PFSK-1 (cell line): ENCODE measurements around the gene SLC7A7.

Experiments used
- FOXP2 ChIP-seq: optimal IDR thresholded peaks from 2 replicates; pipeline ENCODE3; 2011; ENCODE audit warnings: borderline replicate concordance, control low read depth, inconsistent platforms; ENCODE audit not compliant: insufficient read depth; ENCODE audit errors: extremely low read length, extremely low read depth
- POLR2AphosphoS5 ChIP-seq: IDR thresholded peaks from 2 replicates; pipeline ENCODE4 v1.6.1; 2012; ENCODE audit warnings: low read depth, mild to moderate bottlenecking, control low read depth, low read length, moderate library complexity
- SIN3A ChIP-seq: IDR thresholded peaks from 2 replicates; pipeline ENCODE4 v1.6.1; 2012; ENCODE audit warnings: mild to moderate bottlenecking, low read length, moderate library complexity, borderline replicate concordance; ENCODE audit not compliant: insufficient read depth
- TAF1 ChIP-seq: IDR thresholded peaks from 2 replicates; pipeline ENCODE4 v1.6.1; 2012; ENCODE audit warnings: low read length, control low read depth, borderline replicate concordance; ENCODE audit not compliant: insufficient read depth
- TF ChIP-seq, protein P1 (sequence below), 2 experiments: IDR thresholded peaks; 2 replicates each; pipeline versions ENCODE4 v1.6.1 to v1.8.0; 2011 to 2012; ENCODE audit warnings: low read depth in 2 of 2, low read length in 2 of 2, control low read depth in 1 of 2, inconsistent platforms in 1 of 2, mild to moderate bottlenecking in 1 of 2, moderate library complexity in 1 of 2; ENCODE audit not compliant: insufficient read depth in 1 of 2

The SLC7A7 gene

DNA sequence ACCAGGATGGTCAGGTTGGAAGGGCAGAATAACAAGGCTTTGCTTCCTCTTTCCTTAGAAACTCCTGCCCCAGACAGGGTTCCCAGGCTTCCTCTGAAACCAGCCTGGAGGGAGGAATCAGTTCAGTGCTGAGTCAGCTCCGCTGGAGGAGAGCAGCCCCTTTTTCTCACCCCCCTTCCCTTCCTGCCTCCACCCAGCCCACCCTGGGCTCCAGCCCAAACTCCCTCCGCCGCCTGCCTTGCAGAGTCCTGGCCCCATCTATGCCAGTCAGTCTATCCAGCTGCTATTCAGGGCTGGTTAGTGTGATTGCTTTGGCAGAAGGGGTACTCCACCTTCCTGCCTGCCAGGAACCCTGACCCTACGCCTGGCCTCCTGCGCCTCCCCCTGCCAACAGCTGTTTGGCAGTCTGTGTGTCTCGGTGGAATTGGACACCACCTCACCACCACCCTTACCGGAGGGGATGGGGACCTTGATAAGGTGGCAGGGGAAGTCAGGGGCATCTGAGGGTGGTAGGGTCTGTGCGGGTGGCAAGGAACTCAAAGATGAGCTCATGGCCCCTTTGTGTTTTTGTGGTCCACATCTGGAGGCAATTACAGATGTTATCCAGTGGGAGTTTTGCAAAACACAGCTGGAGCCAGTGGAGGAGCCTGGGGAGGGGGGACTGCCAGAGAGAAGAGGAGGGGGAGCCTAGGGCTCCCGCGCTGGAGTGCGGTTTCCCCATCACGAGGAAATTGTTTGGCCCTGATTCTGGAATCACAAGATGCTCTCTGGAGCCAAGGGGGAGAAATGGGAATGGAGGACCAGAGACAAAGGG, 33.3 kb upstream of the SLC7A7 start:
- TF ChIP-seq SIN3A (no peak), POLR2AphosphoS5 (no peak)

DNA sequence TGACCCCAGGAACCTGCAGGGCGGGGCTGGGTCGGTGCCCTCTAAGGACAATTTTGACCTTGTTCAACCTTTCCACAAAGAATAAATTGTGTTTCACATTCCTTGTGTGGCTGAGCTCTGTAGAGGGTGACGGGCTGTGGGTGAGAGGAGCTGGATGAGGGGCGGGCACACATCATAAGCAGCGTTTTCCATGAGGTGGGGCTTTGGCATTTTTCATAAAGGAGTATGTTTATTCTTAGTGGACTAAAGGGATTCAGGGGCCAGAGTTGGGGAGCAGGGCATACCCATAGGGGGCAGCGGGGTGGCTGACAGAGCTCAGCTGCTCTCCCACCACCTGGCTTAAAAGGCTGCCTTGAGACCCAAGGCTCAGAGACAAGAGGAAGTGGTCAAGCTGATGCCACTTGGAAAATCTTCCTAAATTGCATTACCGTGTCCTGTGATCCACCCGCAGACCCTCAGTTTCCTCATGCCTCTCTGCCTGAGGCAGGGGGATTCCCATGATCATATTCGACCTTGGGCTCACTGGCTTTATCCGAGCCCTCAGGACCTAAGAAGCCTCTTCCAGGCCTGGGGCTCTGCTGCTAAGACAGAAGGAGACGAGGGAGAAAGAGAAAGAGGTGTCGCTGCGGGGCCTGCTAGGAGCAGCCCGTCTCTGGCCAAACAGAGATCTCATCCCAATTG, 32.6 kb upstream of the SLC7A7 start:
- TF ChIP-seq TAF1 (no peak), POLR2AphosphoS5 (no peak), SIN3A (no peak), FOXP2 (no peak)
- TF ChIP-seq, protein P1, sequence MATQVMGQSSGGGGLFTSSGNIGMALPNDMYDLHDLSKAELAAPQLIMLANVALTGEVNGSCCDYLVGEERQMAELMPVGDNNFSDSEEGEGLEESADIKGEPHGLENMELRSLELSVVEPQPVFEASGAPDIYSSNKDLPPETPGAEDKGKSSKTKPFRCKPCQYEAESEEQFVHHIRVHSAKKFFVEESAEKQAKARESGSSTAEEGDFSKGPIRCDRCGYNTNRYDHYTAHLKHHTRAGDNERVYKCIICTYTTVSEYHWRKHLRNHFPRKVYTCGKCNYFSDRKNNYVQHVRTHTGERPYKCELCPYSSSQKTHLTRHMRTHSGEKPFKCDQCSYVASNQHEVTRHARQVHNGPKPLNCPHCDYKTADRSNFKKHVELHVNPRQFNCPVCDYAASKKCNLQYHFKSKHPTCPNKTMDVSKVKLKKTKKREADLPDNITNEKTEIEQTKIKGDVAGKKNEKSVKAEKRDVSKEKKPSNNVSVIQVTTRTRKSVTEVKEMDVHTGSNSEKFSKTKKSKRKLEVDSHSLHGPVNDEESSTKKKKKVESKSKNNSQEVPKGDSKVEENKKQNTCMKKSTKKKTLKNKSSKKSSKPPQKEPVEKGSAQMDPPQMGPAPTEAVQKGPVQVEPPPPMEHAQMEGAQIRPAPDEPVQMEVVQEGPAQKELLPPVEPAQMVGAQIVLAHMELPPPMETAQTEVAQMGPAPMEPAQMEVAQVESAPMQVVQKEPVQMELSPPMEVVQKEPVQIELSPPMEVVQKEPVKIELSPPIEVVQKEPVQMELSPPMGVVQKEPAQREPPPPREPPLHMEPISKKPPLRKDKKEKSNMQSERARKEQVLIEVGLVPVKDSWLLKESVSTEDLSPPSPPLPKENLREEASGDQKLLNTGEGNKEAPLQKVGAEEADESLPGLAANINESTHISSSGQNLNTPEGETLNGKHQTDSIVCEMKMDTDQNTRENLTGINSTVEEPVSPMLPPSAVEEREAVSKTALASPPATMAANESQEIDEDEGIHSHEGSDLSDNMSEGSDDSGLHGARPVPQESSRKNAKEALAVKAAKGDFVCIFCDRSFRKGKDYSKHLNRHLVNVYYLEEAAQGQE (IDR thresholded peaks at IDR 0.05; ENCODE audit: insufficient read depth in 1 of 2, low read depth in 2 of 2, low read length in 2 of 2), result no peak

DNA sequence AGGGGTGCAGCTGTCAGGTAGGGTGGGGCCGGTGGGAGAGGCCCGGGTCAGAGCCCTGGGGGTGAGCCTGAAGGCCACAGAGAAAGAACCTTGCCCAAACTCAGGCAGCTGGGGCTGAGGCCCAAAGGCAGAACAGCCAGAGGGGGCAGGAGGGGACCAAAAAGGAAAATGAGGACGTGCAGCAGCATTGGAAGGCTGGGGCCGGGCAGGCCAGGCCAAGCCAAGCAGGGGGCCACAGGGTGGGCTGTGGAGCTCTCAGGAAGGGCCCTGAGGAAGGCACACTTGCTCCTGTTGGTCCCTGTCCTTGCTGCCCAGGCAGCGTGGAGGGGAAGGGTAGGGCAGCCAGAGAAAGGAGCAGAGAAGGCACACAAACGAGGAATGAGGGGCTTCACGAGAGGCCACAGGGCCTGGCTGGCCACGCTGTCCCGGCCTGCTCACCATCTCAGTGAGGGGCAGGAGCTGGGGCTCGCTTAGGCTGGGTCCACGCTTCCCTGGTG, 31.6 kb upstream of the SLC7A7 start:
- TF ChIP-seq TAF1 (no peak), SIN3A (no peak), FOXP2 (no peak), POLR2AphosphoS5 (no peak)
- TF ChIP-seq, protein P1 (IDR thresholded peaks at IDR 0.05; ENCODE audit: insufficient read depth in 1 of 2, low read depth in 2 of 2, low read length in 2 of 2), result no peak

DNA sequence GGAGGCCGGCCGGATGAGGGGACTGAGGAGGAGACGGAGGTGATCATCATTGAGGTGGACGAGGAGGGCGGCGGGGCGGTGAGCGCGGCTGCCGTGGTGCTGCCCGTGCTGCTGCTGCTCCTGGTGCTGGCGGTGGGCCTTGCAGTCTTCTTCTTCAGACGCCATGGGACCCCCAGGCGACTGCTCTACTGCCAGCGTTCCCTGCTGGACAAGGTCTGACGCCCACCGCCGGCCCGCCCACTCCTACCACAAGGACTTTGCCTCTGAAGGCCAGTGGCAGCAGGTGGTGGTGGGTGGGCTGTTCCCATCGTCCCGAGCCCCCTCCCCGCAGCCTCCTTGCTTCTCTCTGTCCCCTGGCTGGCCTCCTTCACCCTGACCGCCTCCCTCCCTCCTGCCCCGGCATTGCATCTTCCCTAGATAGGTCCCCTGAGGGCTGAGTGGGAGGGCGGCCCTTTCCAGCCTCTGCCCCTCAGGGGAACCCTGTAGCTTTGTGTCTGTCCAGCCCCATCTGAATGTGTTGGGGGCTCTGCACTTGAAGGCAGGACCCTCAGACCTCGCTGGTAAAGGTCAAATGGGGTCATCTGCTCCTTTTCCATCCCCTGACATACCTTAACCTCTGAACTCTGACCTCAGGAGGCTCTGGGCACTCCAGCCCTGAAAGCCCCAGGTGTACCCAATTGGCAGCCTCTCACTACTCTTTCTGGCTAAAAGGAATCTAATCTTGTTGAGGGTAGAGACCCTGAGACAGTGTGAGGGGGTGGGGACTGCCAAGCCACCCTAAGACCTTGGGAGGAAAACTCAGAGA, 30.8 kb upstream of the SLC7A7 start:
- TF ChIP-seq TAF1 (no peak), POLR2AphosphoS5 (no peak), FOXP2 (no peak), SIN3A (no peak)
- TF ChIP-seq, protein P1 (IDR thresholded peaks at IDR 0.05; ENCODE audit: insufficient read depth in 1 of 2, low read depth in 2 of 2, low read length in 2 of 2), result no peak

DNA sequence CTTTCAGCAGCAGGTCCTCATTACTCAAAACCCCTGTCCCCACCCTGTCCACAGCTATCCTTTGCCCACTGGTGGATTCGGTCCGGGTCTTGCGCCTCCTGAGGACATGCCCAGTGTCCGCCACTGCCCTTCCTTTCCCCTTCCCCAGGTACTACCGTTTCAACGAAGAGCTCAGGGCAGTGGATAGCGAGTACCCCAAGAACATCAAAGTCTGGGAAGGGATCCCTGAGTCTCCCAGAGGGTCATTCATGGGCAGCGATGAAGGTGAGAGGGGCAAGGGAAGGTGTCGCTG, 29.8 kb upstream of the SLC7A7 start:
- no peak for TF ChIP-seq POLR2AphosphoS5
- no peak for TF ChIP-seq TAF1
- TF ChIP-seq, protein P1 (IDR thresholded peaks at IDR 0.05; ENCODE audit: insufficient read depth in 1 of 2, low read depth in 2 of 2, low read length in 2 of 2), result no peak
- no peak for TF ChIP-seq SIN3A
- no peak for TF ChIP-seq FOXP2
